ENCODE measurements around the gene PRKCE.

PRKCE gene

DNA sequence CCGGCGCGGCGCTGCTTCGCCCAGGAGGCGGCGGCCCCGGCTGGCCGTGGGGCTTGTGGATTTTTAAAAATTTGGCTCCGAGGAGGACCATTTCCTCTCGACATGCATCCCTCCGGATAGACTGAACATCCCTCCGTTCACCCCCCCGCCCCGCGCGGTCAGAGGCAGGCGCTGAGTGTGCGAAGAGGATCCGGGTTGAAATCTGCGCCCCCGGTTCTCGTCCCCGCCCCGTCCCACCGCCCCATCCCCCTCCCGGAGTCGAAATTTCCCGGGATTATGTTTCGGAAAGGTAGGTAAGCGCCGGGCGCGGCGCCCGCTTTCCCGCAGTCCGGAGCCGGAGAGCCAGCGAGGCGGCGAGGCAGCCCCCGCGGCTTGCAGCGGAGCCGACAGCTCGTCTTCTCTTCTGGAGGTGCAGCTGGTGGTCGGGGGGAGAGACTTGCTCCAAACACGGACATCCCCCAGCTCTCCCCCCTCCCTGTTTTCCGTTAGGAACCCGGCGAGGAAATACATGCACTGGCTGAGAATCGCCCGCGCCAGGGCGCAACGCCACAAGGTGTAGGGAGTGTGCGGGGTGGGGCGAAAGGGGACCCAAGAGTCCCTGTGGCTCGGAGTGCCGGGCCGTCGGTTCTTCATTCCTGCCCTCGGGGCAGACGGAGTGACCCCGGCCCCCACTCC is at the start of gene PRKCE:
Gene PRKCE, plus strand, starts transcription at position 261 of the 675 bp plus-strand sequence.
- DNase-seq (ENCODE audit: low read depth), result peak; percentile 24

DNA sequence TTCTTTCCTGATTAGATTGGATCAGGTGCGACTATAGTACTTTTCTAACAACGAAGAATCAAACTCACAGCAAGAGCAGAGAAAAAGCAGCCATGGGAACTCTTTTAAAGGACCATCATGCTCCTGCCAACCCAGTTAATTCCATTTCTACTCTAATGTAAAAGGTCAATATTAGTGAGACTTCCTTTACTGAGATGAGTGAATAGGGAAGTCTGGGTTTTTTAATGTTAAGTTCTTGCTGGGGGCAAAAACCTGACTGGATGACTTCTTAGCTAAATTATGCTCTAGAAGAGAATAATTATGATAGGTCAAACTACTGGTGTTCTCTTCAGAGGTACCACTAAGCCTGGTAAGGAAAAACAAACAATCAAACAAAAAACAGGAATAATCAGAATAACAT is 48.9 kb upstream of the PRKCE start:
- no peak for DNase-seq (ENCODE audit: low read depth)

DNA sequence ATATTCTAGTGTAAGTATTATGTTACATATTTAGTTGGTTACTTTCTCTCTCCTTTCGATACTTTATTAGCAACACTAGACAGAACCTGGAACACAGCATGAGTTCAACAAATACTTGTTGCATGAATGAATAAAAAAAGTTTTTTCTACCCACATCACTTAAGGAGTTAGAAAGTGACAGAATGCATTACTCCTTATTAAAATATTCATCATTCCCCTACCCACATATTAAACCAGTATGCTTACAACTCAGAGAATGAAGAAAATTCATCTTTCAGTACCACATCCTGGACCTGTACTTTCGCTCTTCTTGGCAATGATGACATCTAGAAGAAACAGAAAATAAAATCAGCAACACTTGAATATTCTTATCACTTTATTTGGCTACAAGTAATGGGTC is 46.4 kb upstream of the PRKCE start:
- DNase-seq (ENCODE audit: low read depth), result no peak

DNA sequence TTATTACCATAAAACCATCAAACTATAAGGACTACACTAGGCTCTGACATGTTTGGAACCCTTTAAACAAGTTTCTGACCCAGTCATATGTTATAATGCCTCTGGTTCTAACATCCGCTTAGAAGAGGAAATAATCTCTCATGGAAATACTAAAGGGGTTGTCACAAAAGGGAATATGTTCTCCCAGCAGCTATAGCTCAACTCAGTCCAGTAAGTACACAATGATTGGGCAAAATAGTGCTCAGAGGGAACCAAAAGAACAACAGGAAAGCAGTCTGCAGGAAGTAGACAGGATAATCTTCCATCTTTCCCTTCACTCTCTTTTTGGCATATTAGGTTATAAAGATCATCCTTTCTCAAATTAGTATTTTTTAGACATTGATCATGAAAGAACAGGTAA is 44.7 kb upstream of the PRKCE start:
- no peak for DNase-seq (ENCODE audit: low read depth)

DNA sequence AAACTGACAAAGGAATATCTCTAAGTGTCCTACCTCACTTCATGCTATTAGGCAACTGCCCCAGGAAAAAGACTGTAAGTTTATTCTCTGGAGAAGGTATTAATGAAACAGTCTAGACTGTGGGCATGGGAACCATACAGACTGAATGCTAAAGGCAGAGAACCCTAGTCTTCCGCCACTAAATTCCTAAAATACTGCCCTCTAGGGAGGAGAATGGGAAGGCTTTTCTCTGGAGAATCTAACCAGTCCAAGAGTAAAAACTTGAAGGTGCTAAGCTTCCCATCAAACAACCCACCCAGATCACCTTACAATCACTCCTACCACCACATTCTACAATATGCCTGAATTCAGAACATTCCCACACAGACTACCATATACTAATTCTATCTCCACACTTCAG is 43.8 kb upstream of the PRKCE start:
- no peak for DNase-seq (ENCODE audit: low read depth)

DNA sequence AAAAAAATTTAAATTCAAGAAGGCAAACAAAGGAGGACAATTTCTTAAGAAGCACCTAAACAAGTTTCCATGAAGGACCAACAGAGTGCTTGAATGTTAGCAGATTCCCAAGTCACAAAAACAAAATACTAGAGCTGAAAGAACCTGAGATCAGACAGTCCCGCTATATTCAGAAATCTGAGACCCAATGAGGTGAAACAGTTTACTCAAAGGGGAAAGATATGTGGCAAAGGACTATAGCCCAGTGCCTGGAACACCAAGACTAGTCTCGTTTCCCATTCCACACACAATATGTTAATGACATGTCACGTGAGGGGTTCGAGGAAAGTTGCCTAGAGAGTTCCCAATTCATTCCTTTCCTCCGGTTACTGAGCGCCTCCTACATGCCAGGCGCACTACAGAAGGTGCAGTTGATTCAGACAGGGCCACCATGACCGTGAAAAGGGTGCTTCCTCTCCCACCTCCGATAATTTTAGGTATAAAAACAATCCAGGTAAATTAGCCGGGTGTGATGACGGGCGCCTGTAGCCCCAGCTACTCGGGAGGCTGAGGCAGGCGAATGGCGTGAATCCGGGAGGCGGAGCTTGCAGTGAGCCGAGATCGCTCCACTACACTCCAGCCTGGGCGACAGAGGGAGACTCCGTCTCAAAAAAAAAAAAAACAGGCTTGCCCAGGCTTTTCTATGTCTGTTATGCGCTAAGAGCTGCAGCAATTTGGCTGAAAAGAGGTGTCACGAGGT is 41.0 kb upstream of the PRKCE start:
- DNase-seq (ENCODE audit: low read depth), result peak; percentile 4

DNA sequence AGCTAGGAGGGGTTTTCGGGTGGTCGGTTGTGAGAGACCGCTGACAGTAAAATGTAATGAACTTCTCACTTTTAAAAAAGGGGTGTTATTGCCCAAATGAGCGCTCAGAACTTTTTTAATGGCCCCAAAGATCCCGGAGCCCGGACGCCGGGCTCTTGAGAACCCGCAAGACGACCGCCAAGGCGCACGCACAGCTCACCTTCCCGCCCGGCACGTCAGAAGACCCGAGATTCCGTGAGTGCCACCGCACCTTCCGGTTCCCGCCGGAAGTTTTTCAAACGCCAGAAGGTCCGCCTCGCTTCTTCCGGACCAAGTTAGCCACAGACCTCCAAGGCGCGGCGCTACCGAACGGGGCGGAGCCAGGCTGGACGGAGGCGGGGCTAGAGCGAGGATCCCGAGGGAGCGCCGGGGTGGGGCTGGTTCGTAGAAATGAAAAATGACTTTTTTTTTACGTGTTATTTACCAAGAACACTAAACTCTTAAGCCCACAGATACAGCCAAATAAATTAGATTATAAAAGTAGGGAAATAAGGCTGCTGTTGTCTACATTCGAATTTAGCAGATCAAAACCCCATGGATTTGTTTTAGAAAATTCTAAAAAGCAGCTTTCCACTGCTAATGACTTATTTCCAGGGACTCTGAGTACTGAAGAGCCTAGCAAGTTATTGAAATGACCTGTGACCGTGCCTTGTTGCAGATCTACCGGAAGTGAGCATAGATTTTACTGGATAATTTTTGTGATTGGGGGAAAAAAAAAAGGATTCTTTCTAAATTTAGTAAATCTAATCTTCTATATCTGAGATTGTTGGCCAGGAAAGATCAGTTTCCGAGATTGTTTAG is 40.2 kb upstream of the PRKCE start, which contains the start of gene SRBD1:
Gene SRBD1, minus strand, starts transcription at position 248 of the 840 bp plus-strand sequence. CDS start 5,826 bp downstream, outside the sequence.
- DNase-seq (ENCODE audit: low read depth), result peak; percentile 73

DNA sequence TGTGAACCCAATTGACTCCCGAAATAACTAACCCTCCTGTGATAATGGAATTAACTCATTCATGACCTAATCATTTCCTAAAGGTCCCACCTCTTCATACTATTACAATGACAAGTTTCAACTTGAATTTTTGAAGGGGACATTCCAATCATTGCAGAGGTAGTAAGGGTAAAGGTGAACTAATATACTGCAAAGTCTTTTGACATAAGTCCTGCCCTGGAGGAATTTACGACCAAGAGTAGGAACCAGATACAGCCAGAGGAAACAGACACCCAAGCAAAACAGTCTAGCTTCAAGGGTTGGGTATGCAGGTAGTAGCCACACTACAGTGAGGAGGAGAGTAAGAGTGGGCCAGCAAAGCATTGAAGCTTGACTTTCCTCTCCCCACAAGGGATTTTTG is 39.2 kb upstream of the PRKCE start:
- DNase-seq (ENCODE audit: low read depth), result no peak

DNA sequence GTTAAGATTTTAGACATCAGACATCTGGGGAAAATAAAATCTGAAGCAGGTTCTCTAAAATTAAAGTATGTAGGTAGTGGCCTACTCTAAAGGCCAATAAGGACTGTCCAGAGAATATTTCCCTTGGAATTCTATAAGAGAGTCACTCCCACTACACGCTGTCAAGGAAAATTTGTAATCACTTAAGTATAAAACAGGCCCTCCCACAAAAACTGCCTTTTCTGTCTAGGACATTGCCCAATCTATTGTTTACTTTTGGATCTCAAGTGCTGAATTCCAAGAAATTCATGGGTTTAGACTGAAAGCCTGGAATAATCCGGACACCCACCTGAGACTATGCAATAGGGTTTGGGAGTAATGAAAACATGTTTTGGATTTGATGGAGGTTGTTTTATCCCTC is 38.7 kb upstream of the PRKCE start:
- DNase-seq (ENCODE audit: low read depth), result no peak

DNA sequence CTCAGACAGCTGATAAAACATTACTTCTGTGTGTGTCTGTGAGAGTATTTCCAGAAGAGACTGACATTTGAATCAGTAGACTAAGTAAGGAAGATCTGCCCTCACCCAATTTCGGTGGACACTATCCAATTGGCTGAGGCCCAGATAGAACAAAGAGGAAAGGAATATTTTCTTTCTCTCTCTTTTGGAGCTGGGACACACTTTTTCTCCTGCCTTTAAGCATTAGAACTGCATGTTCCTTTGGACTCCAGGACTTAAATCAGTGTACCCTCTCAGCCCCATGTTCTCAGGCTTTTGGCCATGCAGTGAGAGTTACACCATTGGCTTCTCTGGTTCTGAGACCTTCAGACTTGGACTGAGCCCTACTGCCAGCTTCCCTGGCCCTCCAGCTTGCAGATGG is 37.1 kb upstream of the PRKCE start:
- no peak for DNase-seq (ENCODE audit: low read depth)

DNA sequence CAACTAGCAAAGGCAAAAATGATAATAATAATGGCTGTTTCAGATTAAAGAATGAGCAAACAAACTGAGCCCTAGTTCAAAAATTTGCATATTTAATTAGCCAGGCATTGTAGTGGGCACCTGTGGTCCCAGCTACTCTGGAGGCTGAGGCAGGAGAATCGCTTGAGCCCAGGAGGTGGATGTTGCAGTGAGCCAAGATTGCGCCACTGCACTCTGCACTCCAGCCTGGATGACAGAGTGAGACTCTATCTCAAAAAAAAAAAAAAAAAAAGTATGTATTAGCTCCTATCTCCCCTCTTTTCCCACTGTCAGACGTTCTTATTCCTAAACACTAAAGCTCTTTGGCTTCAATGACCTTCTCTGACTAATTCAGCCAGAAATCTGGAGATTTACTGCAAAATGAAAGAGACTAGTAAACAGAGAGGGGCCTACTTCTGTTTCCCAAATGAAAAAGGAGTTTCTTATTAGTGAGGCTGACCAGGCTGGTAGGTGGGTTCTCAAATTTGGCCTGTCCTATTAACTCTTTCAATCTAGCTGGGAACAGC is 36.5 kb upstream of the PRKCE start:
- DNase-seq (ENCODE audit: low read depth), result no peak

DNA sequence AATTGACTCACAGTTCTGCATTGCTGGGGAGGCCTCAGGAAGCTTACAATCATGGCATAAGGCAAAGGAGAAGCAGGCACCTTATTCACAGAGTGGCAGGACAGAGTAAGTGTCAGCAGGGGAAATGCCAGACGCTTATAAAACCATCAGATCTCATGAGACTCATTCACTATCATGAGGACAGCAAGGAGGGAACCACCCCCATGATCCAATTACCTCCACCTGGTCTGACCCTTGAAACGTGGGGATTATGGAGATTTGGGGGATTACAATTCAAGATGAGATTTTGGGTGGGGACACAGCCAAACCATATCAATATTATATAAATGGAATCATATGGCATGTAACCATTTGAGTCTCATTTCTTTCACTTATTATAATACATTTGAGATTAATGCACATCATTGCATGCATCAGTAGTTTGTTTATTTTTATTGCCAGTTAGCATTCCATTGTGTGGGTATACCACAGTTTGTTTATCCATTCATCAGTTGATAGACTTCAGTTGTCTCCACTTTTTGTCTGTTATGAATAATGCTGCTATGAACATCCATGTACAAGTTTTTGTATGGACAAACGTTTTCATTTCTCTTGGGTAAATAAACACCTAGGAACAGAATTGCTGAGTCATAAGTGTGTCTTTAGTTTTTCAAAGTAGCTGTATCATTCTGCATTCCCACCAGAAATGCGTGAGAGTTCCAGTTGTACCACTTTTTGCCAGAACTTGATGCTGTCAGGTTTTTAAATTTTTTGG is 34.6 kb upstream of the PRKCE start:
- DNase-seq (ENCODE audit: low read depth), result no peak

DNA sequence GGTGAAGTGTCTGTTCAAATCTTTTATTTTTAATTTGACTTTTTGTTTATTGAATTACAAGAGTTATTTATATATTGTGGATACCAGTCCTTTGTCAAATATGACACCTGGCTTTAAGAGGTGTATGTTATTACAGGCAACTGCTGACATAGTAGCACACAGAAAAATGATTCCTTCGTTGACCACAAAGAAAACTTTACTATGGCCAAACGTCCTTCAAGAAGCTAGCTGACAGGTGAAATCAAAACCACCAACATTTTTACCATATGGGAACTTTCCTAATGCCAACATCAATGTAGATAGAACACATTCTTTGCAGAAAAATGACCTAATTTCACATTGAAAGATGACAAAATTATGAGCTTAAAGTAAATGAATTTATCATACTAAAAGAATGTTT is 34.0 kb upstream of the PRKCE start:
- no peak for DNase-seq (ENCODE audit: low read depth)

DNA sequence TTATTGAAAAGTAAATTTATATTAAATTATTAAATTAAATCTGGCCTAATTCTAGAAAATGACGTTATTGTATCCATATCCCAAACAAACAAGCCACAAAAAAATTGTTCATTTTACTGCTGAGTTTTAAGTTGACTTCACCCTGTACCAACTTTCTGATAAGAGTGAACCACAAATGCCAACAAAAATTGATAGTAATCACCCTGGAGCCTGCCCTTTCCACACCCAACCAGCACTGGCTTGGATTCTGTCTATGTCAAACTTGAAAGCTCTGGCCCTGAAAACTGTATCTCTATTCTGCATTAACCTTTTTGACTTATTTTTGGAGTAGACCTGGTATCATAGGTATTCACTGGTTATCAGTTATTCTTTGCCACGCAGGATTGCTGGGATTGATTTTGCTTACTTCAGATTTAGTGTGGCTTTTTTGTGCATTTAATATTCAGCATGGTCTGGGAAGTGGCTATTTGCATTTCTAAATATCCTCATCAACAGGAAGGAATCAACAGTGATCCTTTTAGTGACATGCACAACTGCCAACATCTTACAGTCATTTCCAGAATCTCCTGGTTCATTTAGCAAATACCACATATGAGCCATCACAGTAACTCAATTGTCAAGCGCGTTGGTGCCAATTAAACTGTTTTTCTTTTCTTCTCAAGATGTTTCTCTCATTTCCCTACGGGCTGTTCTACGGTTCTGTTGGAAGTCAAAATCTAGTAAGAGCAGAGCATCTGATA is 29.0 kb upstream of the PRKCE start:
- DNase-seq (ENCODE audit: low read depth), result no peak

DNA sequence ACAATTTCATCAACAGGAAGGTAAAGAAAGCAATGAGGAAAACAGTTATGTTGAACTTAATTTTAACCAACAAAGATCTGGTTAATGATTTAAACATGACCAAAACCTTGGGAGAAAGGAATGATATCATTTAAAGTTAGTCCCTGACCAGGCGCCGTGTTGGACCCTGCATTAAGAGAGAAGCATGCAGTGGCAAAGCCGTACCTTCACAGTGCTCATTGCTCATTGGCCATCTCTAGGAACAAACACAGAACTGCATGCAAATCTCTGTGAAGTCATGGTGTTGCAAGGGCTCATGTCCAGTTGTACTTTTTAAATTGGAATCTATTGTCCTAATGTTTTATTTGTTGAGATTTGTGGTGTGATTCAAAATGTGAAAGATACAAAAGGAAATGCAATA is 28.4 kb upstream of the PRKCE start:
- no peak for DNase-seq (ENCODE audit: low read depth)

DNA sequence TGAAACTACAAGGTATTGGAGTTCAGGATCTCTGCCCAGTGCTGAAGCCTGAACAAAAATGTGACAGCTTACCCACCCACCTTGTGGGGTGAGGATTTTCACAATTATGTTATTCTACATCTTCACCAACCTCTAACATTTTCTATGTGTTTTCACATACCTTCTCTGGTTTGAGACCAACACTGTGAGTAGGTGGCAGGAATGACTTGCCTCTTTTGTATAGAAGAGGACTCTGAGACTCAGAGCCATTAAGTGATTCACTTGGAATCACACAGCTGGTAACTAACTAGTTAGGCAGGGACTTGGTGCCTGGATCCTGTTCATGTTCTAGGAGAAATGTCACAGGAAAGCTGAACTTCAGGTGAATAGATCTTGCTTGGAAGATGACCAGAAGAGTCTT is 25.7 kb upstream of the PRKCE start:
- DNase-seq (ENCODE audit: low read depth), result no peak

DNA sequence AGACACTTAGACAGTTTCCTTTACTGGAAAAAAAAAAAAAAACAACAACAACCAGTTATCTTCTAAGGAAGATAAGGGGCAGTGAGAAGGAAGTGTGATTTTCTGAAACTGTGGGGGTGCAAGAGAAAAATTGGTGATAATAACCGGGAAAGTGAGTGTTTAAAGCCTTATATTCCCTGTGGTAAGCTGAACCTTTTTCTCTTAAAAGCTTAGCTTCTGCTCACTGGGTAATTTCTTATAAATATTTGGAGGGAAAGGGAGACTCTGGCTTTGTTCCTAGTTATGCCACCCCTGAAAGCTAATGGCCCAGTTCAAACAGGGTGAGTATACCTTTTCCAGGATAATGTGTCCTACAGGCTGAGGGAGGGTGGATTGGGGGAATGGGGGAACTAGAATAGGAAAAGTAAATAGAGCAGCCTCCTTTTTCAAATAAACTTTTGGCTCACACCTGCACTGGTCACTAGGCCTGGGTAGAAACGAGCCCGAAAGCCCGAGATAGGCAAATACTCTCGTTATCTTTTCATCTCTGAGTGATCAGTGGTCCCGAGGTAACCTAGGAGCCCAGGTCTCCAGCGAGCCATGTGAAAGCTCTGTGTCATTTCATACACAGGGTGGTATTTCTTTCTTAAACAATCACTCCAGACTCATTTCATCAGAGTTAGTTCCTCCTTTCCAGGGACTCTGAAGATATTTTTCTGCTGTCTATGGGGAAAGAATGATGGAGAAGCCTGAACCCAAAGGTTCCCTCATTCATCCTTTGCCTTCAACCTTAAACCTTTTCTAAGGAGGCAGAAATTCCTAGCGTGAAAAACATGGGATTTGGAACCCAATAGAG is 24.9 kb upstream of the PRKCE start:
- DNase-seq (ENCODE audit: low read depth), result no peak

DNA sequence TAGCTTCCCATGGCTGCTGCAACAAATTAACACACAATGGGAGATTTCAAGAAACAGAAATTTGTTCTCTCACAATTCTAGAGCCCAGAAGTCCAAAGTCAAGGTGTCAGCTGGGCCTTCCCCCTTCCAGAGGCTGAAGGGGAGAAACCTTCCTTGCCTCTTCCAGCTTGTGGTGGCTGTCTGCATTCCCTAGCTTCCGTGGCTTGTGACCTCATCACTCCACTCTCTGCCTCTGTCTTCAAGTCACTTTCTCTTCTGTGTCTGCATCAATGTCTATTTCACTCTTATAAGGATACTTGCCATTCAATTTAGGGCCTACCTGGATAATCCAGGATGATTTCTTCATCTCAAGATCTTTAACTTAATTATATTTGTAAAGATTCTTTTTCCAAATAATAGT is 23.6 kb upstream of the PRKCE start:
- DNase-seq (ENCODE audit: low read depth), result no peak

DNA sequence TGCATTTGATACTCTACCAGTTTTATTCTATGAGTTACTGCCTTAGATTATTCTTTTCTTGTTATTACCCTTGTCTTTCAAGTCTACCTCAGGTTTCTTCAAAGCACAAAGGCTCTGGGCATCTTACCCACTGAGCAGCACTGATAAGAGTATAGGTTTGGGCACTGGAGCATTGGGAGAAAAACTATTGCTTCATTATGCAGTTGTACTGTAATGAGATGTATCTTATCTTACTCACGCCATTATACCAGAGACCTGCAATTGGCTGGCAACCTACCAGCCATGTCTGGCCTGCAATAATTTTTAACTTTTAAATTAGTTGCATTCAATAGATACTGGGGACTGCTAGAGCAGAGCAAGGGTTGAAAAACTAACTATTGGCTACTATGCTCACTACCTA is 21.5 kb upstream of the PRKCE start:
- no peak for DNase-seq (ENCODE audit: low read depth)

DNA sequence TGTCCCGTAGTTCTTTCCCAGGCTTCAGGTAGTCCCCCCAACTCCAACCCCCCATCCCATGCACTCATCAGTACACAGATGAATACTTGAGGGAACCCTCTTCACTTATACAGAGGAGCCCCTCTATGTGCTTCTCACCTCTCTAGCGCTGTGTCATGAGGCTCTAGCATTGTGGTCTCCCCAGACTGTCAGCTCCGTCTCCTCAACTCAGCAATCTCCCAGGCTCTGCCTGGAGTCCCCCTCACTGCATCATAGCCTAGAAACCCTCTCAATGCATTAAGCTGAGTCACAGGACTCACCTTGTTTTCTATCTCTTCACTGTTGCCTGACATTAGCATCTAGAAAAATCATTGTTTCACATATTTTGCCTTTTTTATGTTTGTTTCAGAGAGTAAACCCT is 20.2 kb upstream of the PRKCE start:
- DNase-seq (ENCODE audit: low read depth), result no peak

All from activated gamma-delta T cell treated with anti-CD3 and anti-CD28 coated beads, Interleukin-2, amount 50 U/mL, for 16 hours (primary cell).